Panc1 (cell line): ENCODE measurements around the gene LYZL1. TPM values are rescaled to one million over a fixed set of nuclear protein-coding genes. Genes with fewer than 3 reads are reported as not detected.

Experiments used
- ATAC-seq: fragments of 200-7000 bp; cut with Tn5 transposase; 2 replicates; pipeline ENCODE4 v1.9.1; 2020; ENCODE audit warnings: mild to moderate bottlenecking, moderate library complexity
- BruUV-seq: library from RNA; stranded (reverse); fragments of 400-500 nt; replicated peaks from 2 replicates; lab custom pipeline; 2021; lab: Mats Ljungman, UMichigan
- CTCF ChIA-PET: fragments of 300-600 bp; sonication (Branson Sonifier 250); formaldehyde crosslinking; loops from one replicate; lab custom pipeline; 2022; ENCODE audit warnings: antibody characterized with exemption; lab: Charles Lee
- POLR2A ChIA-PET: fragments of 300-600 bp; sonication (Branson Sonifier 250); formaldehyde crosslinking; loops from one replicate; lab custom pipeline; 2022; ENCODE audit warnings: antibody characterized with exemption; lab: Charles Lee
- DNase-seq: peaks from one replicate; pipeline ENCODE4 v3.0.0-alpha.2; 2010; ENCODE audit warnings: low read depth, low spot score
- H3K27ac ChIP-seq: 2 replicates; pipeline ENCODE4 v1.5.1; 2011; ENCODE audit warnings: mild to moderate bottlenecking, low read length, inconsistent platforms
- H3K27me3 ChIP-seq: fragments of 200-500 bp; sonication (Bioruptor generic); 2 replicates; pipeline ENCODE4 v1.6.0; 2014; ENCODE audit warnings: low read length, inconsistent platforms; ENCODE audit not compliant: control insufficient read depth, insufficient read depth
- H3K36me3 ChIP-seq: fragments of 200-500 bp; sonication (Bioruptor generic); 2 replicates; pipeline ENCODE4 v1.5.1; 2014; ENCODE audit warnings: inconsistent platforms, mild to moderate bottlenecking, low read length, moderate library complexity; ENCODE audit not compliant: control insufficient read depth, insufficient read depth
- H3K4me1 ChIP-seq: 2 replicates; pipeline ENCODE4 v1.5.1; 2011; ENCODE audit warnings: inconsistent platforms, mild to moderate bottlenecking, low read length, moderate library complexity; ENCODE audit not compliant: control insufficient read depth, insufficient read depth
- H3K4me3 ChIP-seq, 2 experiments: 2 replicates each; pipeline ENCODE4 v1.5.1; 2011 to 2012; ENCODE audit warnings: low read depth in 2 of 2, low read length in 2 of 2, mild to moderate bottlenecking in 2 of 2, inconsistent platforms in 1 of 2, moderate library complexity in 1 of 2
- H3K9me3 ChIP-seq: fragments of 200-500 bp; sonication (Bioruptor generic); 2 replicates; pipeline ENCODE4 v1.5.1; 2014; ENCODE audit warnings: low read depth, mild to moderate bottlenecking, inconsistent platforms, low read length, moderate library complexity; ENCODE audit not compliant: control insufficient read depth, insufficient read depth
- CTCF ChIP-seq: fragments of 450-650 bp; IDR thresholded peaks from 2 replicates; pipeline ENCODE4 v1.5.1; 2017; ENCODE audit warnings: mild to moderate bottlenecking
- POLR2AphosphoS5 ChIP-seq: IDR thresholded peaks from 2 replicates; pipeline ENCODE4 v1.6.1; 2012; ENCODE audit warnings: mild to moderate bottlenecking, low read depth, low read length, moderate library complexity
- REST ChIP-seq, 2 experiments: IDR thresholded peaks; 2 replicates each; pipeline ENCODE4 v1.6.1; 2011 to 2012; ENCODE audit warnings: low read depth in 2 of 2, control low read depth in 1 of 2, low read length in 1 of 2, mild to moderate bottlenecking in 1 of 2, moderate library complexity in 1 of 2; ENCODE audit not compliant: insufficient read depth in 1 of 2
- SIN3A ChIP-seq: IDR thresholded peaks from 2 replicates; pipeline ENCODE4 v1.6.1; 2012; ENCODE audit warnings: low read depth, mild to moderate bottlenecking, low read length, moderate library complexity, borderline replicate concordance; ENCODE audit not compliant: insufficient read depth
- TCF7L2 ChIP-seq: IDR thresholded peaks from 2 replicates; pipeline ENCODE4 v1.6.1; 2011; ENCODE audit warnings: mild to moderate bottlenecking, low read depth, low read length, inconsistent platforms
- in situ Hi-C: cut with HindIII; loops from 2 replicates; pipeline ENCODE4 v1.10.0; 2016; ENCODE audit warnings: low sequenced_read_pairs, low pct_unique_long_range_greater_than_20kb
- intact Hi-C: fragments of 100-400 bp; cut with micrococcal nuclease; formaldehyde crosslinking; loops from one replicate; pipeline ENCODE4 v1.10.0; 2022; ENCODE audit not compliant: unreplicated experiment
- total RNA-seq: library from RNA; stranded (reverse); gene quantifications from one replicate; pipeline ENCODE4 v1.2.1, GENCODE V29; 2021; ENCODE audit not compliant: unreplicated experiment

Gene LYZL1
- total RNA-seq, 1 experiment from 2014 or later, result not detected

GRCh38 chr10:29250066-29250465 is 38.8 kb upstream of the LYZL1 start:
- ATAC-seq (no peak), DNase-seq (no peak)
- in situ Hi-C loops, result no loop called here
- Histone ChIP-seq H3K36me3 (no peaks in the 10 kb centered on the region), H3K4me1 (no peaks in the 10 kb centered on the region), H3K4me3 (no peak overlapping the region), H3K27ac (no peak overlapping the region), H3K27me3 (no peaks in the 10 kb centered on the region), H3K9me3 (no peaks in the 10 kb centered on the region)
- TF ChIP-seq REST (IDR thresholded peaks at IDR 0.05; ENCODE audit: insufficient read depth in 1 of 2, low read depth in 2 of 2, low read length in 1 of 2), result no peak
- no peak for TF ChIP-seq POLR2AphosphoS5
- TF ChIP-seq CTCF, result no peak
- TF ChIP-seq TCF7L2, result no peak
- no peak for TF ChIP-seq SIN3A
- no TSS peak for BruUV-seq
- CTCF ChIA-PET, result no interaction called here
- POLR2A ChIA-PET, result no interaction called here
- intact Hi-C loops, result no loop called here

GRCh38 chr10:29252811-29253689 is 35.8 kb upstream of the LYZL1 start:
- Histone ChIP-seq H3K9me3 (no peaks in the 10 kb centered on the region), H3K27ac (peak overlapping the region; percentile 34; the same call in 1 of the 2 replicates), H3K27me3 (no peaks in the 10 kb centered on the region), H3K4me3 (no peak overlapping the region), H3K4me1 (peaks cover 15% of the 10 kb centered on the region), H3K36me3 (no peaks in the 10 kb centered on the region)
- BruUV-seq, result no TSS peak
- TF ChIP-seq SIN3A (no peak), POLR2AphosphoS5 (no peak), CTCF (no peak), TCF7L2 (no peak), REST (IDR thresholded peaks at IDR 0.05; ENCODE audit: insufficient read depth in 1 of 2, low read depth in 2 of 2, low read length in 1 of 2) (no peak)
- ATAC-seq (no peak), DNase-seq (no peak)
- POLR2A ChIA-PET, result no interaction called here
- CTCF ChIA-PET, result no interaction called here
- in situ Hi-C loops, result no loop called here
- intact Hi-C loops, result no loop called here
